ENCODE data around the gene DPYD. TPM values are rescaled to one million over a fixed set of nuclear protein-coding genes. Genes with fewer than 3 reads are reported as not detected.

The DPYD gene
- total RNA-seq, 1 donor from 2014 or later = 8.8 TPM

DNA sequence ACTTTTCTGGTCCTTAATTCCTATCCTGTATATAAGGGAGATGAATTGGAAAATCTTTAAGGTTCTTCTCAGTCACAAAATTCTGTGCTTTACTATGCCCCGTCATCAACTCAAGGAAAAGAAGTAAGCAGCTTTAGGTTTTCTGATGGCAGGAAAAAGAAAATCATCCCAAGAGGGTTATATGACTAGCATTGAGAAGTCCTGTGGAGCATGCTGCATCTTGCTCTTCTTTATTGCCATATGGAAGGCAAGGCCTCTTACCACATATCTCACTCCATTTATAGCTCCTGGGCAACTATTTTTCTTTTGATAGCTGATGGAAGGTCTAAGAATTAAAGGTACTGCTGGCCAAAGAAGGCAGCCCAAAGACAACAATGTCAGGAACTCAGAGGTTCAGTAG is 552.5 kb downstream of the DPYD start:
- no peak for FAIRE-seq
- Histone ChIP-seq H3K36me3 (ENCODE audit: insufficient read depth, low read length) (no peaks in the 10 kb centered on the region), H3K27me3 (ENCODE audit: insufficient read depth, low read length) (no peaks in the 10 kb centered on the region)

GRCh38 chr1:97366984-97367383 is 553.9 kb downstream of the DPYD start:
- Histone ChIP-seq H2AFZ (ENCODE audit: low read depth, low read length) (no peak overlapping the region), H3K4me1 (ENCODE audit: insufficient read depth, low read length) (peaks cover 6% of the 10 kb centered on the region), H3K4me2 (ENCODE audit: low read length) (no peak overlapping the region), H3K9me3 (ENCODE audit: insufficient read depth, low read depth, low read length) (no peaks in the 10 kb centered on the region), H3K9ac (ENCODE audit: low read length) (no peak overlapping the region), H3K4me3 (ENCODE audit: insufficient read depth, low read depth, low read length) (no peak overlapping the region), H3K79me2 (ENCODE audit: insufficient read depth, low read length) (no peaks in the 10 kb centered on the region), H3K36me3 (ENCODE audit: insufficient read depth, low read length) (no peaks in the 10 kb centered on the region), H4K20me1 (ENCODE audit: insufficient read depth, low read length) (no peaks in the 10 kb centered on the region), H3K27me3 (ENCODE audit: insufficient read depth, low read length) (no peaks in the 10 kb centered on the region), H3K27ac (ENCODE audit: low read depth, low read length) (no peak overlapping the region)
- Mint-ChIP-seq H3K9me3 (ENCODE audit: unreplicated experiment) (no peaks in the 10 kb centered on the region), H3K27me3 (ENCODE audit: low read depth, unreplicated experiment) (no peaks in the 10 kb centered on the region), H3K27ac (ENCODE audit: unreplicated experiment) (no peak overlapping the region), H3K36me3 (ENCODE audit: low read depth, unreplicated experiment) (no peaks in the 10 kb centered on the region), H3K4me3 (ENCODE audit: unreplicated experiment) (no peak overlapping the region), H3K4me1 (ENCODE audit: low read depth, unreplicated experiment) (peaks cover 17% of the 10 kb centered on the region)
- FAIRE-seq (no peak), DNase-seq (ENCODE audit: low read depth) (peak; percentile 42)
- no peak for TF ChIP-seq EZH2 (IDR thresholded peaks at IDR 0.05; ENCODE audit: insufficient read depth, low read length)
- TF ChIP-seq CTCF (IDR thresholded peaks at IDR 0.05; ENCODE audit: insufficient read depth, low read depth, low read length) = no peak

More for the DNA sequence above, 552.5 kb downstream of the DPYD start:
- Histone ChIP-seq H2AFZ (ENCODE audit: low read depth, low read length) (no peak overlapping the region), H3K9me3 (ENCODE audit: insufficient read depth, low read depth, low read length) (no peaks in the 10 kb centered on the region), H3K4me1 (ENCODE audit: insufficient read depth, low read length) (peaks cover 6% of the 10 kb centered on the region), H3K4me3 (ENCODE audit: insufficient read depth, low read depth, low read length) (no peak overlapping the region), H3K9ac (ENCODE audit: low read length) (no peak overlapping the region), H3K4me2 (ENCODE audit: low read length) (no peak overlapping the region), H3K27ac (ENCODE audit: low read depth, low read length) (no peak overlapping the region), H4K20me1 (ENCODE audit: insufficient read depth, low read length) (no peaks in the 10 kb centered on the region), H3K79me2 (ENCODE audit: insufficient read depth, low read length) (no peaks in the 10 kb centered on the region)
- DNase-seq (ENCODE audit: low read depth) = no peak
- Mint-ChIP-seq H3K4me3 (ENCODE audit: unreplicated experiment) (no peak overlapping the region), H3K9me3 (ENCODE audit: unreplicated experiment) (no peaks in the 10 kb centered on the region), H3K27ac (ENCODE audit: unreplicated experiment) (no peak overlapping the region), H3K27me3 (ENCODE audit: low read depth, unreplicated experiment) (no peaks in the 10 kb centered on the region), H3K36me3 (ENCODE audit: low read depth, unreplicated experiment) (no peaks in the 10 kb centered on the region), H3K4me1 (ENCODE audit: low read depth, unreplicated experiment) (peaks cover 17% of the 10 kb centered on the region)
- no peak for TF ChIP-seq CTCF (IDR thresholded peaks at IDR 0.05; ENCODE audit: insufficient read depth, low read depth, low read length)
- no peak for TF ChIP-seq EZH2 (IDR thresholded peaks at IDR 0.05; ENCODE audit: insufficient read depth, low read length)

DNA sequence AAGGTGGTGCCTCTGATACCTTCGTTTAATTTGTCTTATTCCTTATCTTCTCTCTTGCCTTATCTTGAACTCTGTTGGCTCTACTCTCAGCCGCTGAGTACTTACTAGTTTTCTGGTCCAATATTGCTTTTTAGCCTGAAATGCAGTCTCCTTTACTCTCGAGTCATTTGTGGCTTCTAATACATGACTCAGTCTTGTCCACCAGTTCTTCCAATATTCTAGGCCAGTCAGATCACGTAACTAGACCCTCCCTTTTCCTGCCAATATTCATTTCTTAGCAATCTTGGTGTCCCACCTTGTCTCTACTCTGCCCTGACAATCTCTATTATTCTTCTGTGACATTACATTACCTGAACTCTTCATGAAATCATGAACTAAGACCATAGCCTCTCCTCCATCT is 555.8 kb downstream of the DPYD start:
- Histone ChIP-seq H3K4me1 (ENCODE audit: insufficient read depth, low read length) (peaks cover 6% of the 10 kb centered on the region), H3K4me2 (ENCODE audit: low read length) (no peak overlapping the region), H3K79me2 (ENCODE audit: insufficient read depth, low read length) (no peaks in the 10 kb centered on the region), H3K9ac (ENCODE audit: low read length) (no peak overlapping the region), H3K36me3 (ENCODE audit: insufficient read depth, low read length) (no peaks in the 10 kb centered on the region), H3K9me3 (ENCODE audit: insufficient read depth, low read depth, low read length) (no peaks in the 10 kb centered on the region), H3K4me3 (ENCODE audit: insufficient read depth, low read depth, low read length) (no peak overlapping the region), H3K27ac (ENCODE audit: low read depth, low read length) (no peak overlapping the region), H4K20me1 (ENCODE audit: insufficient read depth, low read length) (no peaks in the 10 kb centered on the region), H3K27me3 (ENCODE audit: insufficient read depth, low read length) (no peaks in the 10 kb centered on the region), H2AFZ (ENCODE audit: low read depth, low read length) (no peak overlapping the region)
- Mint-ChIP-seq H3K4me3 (ENCODE audit: unreplicated experiment) (peak overlapping the region; percentile 11), H3K36me3 (ENCODE audit: low read depth, unreplicated experiment) (no peaks in the 10 kb centered on the region), H3K27me3 (ENCODE audit: low read depth, unreplicated experiment) (no peaks in the 10 kb centered on the region), H3K9me3 (ENCODE audit: unreplicated experiment) (peaks cover 2% of the 10 kb centered on the region), H3K27ac (ENCODE audit: unreplicated experiment) (peak overlapping the region; percentile 48), H3K4me1 (ENCODE audit: low read depth, unreplicated experiment) (peaks cover 20% of the 10 kb centered on the region)
- FAIRE-seq (no peak), DNase-seq (ENCODE audit: low read depth) (peak; percentile 41)
- TF ChIP-seq CTCF (IDR thresholded peaks at IDR 0.05; ENCODE audit: insufficient read depth, low read depth, low read length) (no peak), EZH2 (IDR thresholded peaks at IDR 0.05; ENCODE audit: insufficient read depth, low read length) (no peak)

All from astrocyte (in vitro differentiated cells and primary cell).